ENCODE data around the gene BCL10. TPM values are rescaled to one million over a fixed set of nuclear protein-coding genes. Genes with fewer than 3 reads are reported as not detected.

Gene BCL10
- total RNA-seq, 1 donor from 2014 or later, result 36.4 TPM

GRCh38 chr1:85323770-85324169, 47.3 kb upstream of the BCL10 start:
- no peaks in the 10 kb centered on the region for H4K20me1 ChIP-seq (ENCODE audit: insufficient read depth, low read length)
- H3K9me3 Mint-ChIP-seq (ENCODE audit: unreplicated experiment), result no peaks in the 10 kb centered on the region
- DNase-seq (ENCODE audit: low read depth) (no peak), FAIRE-seq (no peak)
- H3K27ac ChIP-seq (ENCODE audit: low read depth, low read length), result peak overlapping the region; percentile 93
- H3K27me3 ChIP-seq (ENCODE audit: insufficient read depth, low read length), result no peaks in the 10 kb centered on the region
- peaks cover 8% of the 10 kb centered on the region for H3K36me3 Mint-ChIP-seq (ENCODE audit: low read depth, unreplicated experiment)
- H3K4me3 ChIP-seq (ENCODE audit: insufficient read depth, low read depth, low read length), result no peak overlapping the region
- H3K4me1 ChIP-seq (ENCODE audit: insufficient read depth, low read length), result peaks cover 59% of the 10 kb centered on the region
- no peaks in the 10 kb centered on the region for H3K27me3 Mint-ChIP-seq (ENCODE audit: low read depth, unreplicated experiment)
- H3K27ac Mint-ChIP-seq (ENCODE audit: unreplicated experiment), result peak overlapping the region; percentile 29
- peaks cover 23% of the 10 kb centered on the region for H3K79me2 ChIP-seq (ENCODE audit: insufficient read depth, low read length)
- H3K9me3 ChIP-seq (ENCODE audit: insufficient read depth, low read depth, low read length), result no peaks in the 10 kb centered on the region
- TF ChIP-seq CTCF (IDR thresholded peaks at IDR 0.05; ENCODE audit: insufficient read depth, low read depth, low read length) (no peak), EZH2 (IDR thresholded peaks at IDR 0.05; ENCODE audit: insufficient read depth, low read length) (no peak)
- no peak overlapping the region for H3K4me2 ChIP-seq (ENCODE audit: low read length)
- H3K4me3 Mint-ChIP-seq (ENCODE audit: unreplicated experiment), result no peak overlapping the region
- H2AFZ ChIP-seq (ENCODE audit: low read depth, low read length), result no peak overlapping the region
- peaks cover 4% of the 10 kb centered on the region for H3K36me3 ChIP-seq (ENCODE audit: insufficient read depth, low read length)
- H3K9ac ChIP-seq (ENCODE audit: low read length), result no peak overlapping the region
- H3K4me1 Mint-ChIP-seq (ENCODE audit: low read depth, unreplicated experiment), result peaks cover 57% of the 10 kb centered on the region

GRCh38 chr1:85322655-85323054, 46.2 kb upstream of the BCL10 start:
- peaks cover 8% of the 10 kb centered on the region for H3K36me3 Mint-ChIP-seq (ENCODE audit: low read depth, unreplicated experiment)
- peaks cover 4% of the 10 kb centered on the region for H3K36me3 ChIP-seq (ENCODE audit: insufficient read depth, low read length)
- no peak overlapping the region for H3K27ac Mint-ChIP-seq (ENCODE audit: unreplicated experiment)
- DNase-seq (ENCODE audit: low read depth), result peak; percentile 48
- H3K27ac ChIP-seq (ENCODE audit: low read depth, low read length), result peak overlapping the region; percentile 93
- H3K4me2 ChIP-seq (ENCODE audit: low read length), result no peak overlapping the region
- H3K4me1 ChIP-seq (ENCODE audit: insufficient read depth, low read length), result peaks cover 56% of the 10 kb centered on the region
- no peak overlapping the region for H3K4me3 ChIP-seq (ENCODE audit: insufficient read depth, low read depth, low read length)
- H3K4me3 Mint-ChIP-seq (ENCODE audit: unreplicated experiment), result no peak overlapping the region
- H3K4me1 Mint-ChIP-seq (ENCODE audit: low read depth, unreplicated experiment), result peaks cover 56% of the 10 kb centered on the region
- no peak for FAIRE-seq
- no peaks in the 10 kb centered on the region for H3K27me3 Mint-ChIP-seq (ENCODE audit: low read depth, unreplicated experiment)
- no peaks in the 10 kb centered on the region for H4K20me1 ChIP-seq (ENCODE audit: insufficient read depth, low read length)
- H3K9me3 Mint-ChIP-seq (ENCODE audit: unreplicated experiment), result no peaks in the 10 kb centered on the region
- no peaks in the 10 kb centered on the region for H3K27me3 ChIP-seq (ENCODE audit: insufficient read depth, low read length)
- H3K9me3 ChIP-seq (ENCODE audit: insufficient read depth, low read depth, low read length), result no peaks in the 10 kb centered on the region
- H3K79me2 ChIP-seq (ENCODE audit: insufficient read depth, low read length), result peaks cover 12% of the 10 kb centered on the region
- no peak overlapping the region for H2AFZ ChIP-seq (ENCODE audit: low read depth, low read length)
- H3K9ac ChIP-seq (ENCODE audit: low read length), result peak overlapping the region; percentile 10
- TF ChIP-seq EZH2 (IDR thresholded peaks at IDR 0.05; ENCODE audit: insufficient read depth, low read length), result no peak
- no peak for TF ChIP-seq CTCF (IDR thresholded peaks at IDR 0.05; ENCODE audit: insufficient read depth, low read depth, low read length)

- Histone ChIP-seq H2AFZ (ENCODE audit: low read depth, low read length) (no peak overlapping the region), H3K27me3 (ENCODE audit: insufficient read depth, low read length) (no peaks in the 10 kb centered on the region), H3K9me3 (ENCODE audit: insufficient read depth, low read depth, low read length) (no peaks in the 10 kb centered on the region), H3K4me1 (ENCODE audit: insufficient read depth, low read length) (peaks cover 56% of the 10 kb centered on the region), H3K4me3 (ENCODE audit: insufficient read depth, low read depth, low read length) (no peak overlapping the region), H3K36me3 (ENCODE audit: insufficient read depth, low read length) (peaks cover 4% of the 10 kb centered on the region), H3K27ac (ENCODE audit: low read depth, low read length) (peak overlapping the region; percentile 93), H4K20me1 (ENCODE audit: insufficient read depth, low read length) (no peaks in the 10 kb centered on the region), H3K4me2 (ENCODE audit: low read length) (peak overlapping the region; percentile 29), H3K9ac (ENCODE audit: low read length) (peak overlapping the region; percentile 38), H3K79me2 (ENCODE audit: insufficient read depth, low read length) (peaks cover 2% of the 10 kb centered on the region)
- peaks cover 59% of the 10 kb centered on the region for H3K4me1 Mint-ChIP-seq (ENCODE audit: low read depth, unreplicated experiment)
- DNase-seq (ENCODE audit: low read depth), result peak; percentile 79
- peak overlapping the region; percentile 88 for H3K27ac Mint-ChIP-seq (ENCODE audit: unreplicated experiment)
- no peaks in the 10 kb centered on the region for H3K27me3 Mint-ChIP-seq (ENCODE audit: low read depth, unreplicated experiment)
- H3K9me3 Mint-ChIP-seq (ENCODE audit: unreplicated experiment), result no peaks in the 10 kb centered on the region
- peaks cover 11% of the 10 kb centered on the region for H3K36me3 Mint-ChIP-seq (ENCODE audit: low read depth, unreplicated experiment)
- FAIRE-seq, result peak; percentile 37
- no peak overlapping the region for H3K4me3 Mint-ChIP-seq (ENCODE audit: unreplicated experiment)
- TF ChIP-seq CTCF (IDR thresholded peaks at IDR 0.05; ENCODE audit: insufficient read depth, low read depth, low read length) (no peak), EZH2 (IDR thresholded peaks at IDR 0.05; ENCODE audit: insufficient read depth, low read length) (no peak)
Observed at GRCh38 chr1:85321237-85321964, 45.0 kb upstream of the BCL10 start.

Measured in astrocyte (in vitro differentiated cells and primary cell).